Cardiac muscle cell (in vitro differentiated cells and primary cell): ENCODE measurements around the gene CSNK2A1. TPM values are rescaled to one million over a fixed set of nuclear protein-coding genes. Genes with fewer than 3 reads are reported as not detected.

Experiments
- DNase-seq, 2 donors: peaks; one replicate each; pipeline versions ENCODE4 v3.0.0 to v3.0.0-alpha.2; 2010 to 2017; ENCODE audit warnings: low read depth in 1 of 2, low spot score in 1 of 2
- H3K27ac ChIP-seq: fragments of 200-600 bp; sonication (generic); 2 replicates; pipeline ENCODE4 v1.5.1; 2016
- H3K27me3 ChIP-seq: fragments of 200-600 bp; sonication (generic); 2 replicates; pipeline ENCODE4 v1.6.0; 2016; ENCODE audit warnings: control low read depth
- H3K36me3 ChIP-seq: fragments of 200-600 bp; sonication (generic); 2 replicates; pipeline ENCODE4 v1.5.1; 2016; ENCODE audit warnings: control low read depth
- H3K4me1 ChIP-seq: fragments of 200-600 bp; sonication (generic); 2 replicates; pipeline ENCODE4 v1.8.1; 2017; ENCODE audit warnings: low read depth, mild to moderate bottlenecking, mixed run types
- H3K4me3 ChIP-seq: fragments of 200-600 bp; sonication (generic); 2 replicates; pipeline ENCODE4 v1.5.1; 2016; ENCODE audit warnings: mild to moderate bottlenecking
- H3K9me3 ChIP-seq: fragments of 200-600 bp; sonication (generic); 2 replicates; pipeline ENCODE4 v1.5.1; 2017; ENCODE audit warnings: low read depth, mild to moderate bottlenecking, control low read depth
- polyA plus RNA-seq: library from polyadenylated mRNA; unstranded; fragments of >200 nt; fragmentation: Nextera tagmentation; extraction: Ambion mirVana; gene quantifications from 2 replicates; pipeline ENCODE4 v1.2.1, GENCODE V29; 2016
- total RNA-seq: library from RNA; depleted of rRNA; stranded (reverse); fragments of >200 nt; gene quantifications from 2 replicates; pipeline ENCODE4 v1.2.3, GENCODE V29; 2016
- TF ChIP-seq, protein P1 (sequence below): IDR thresholded peaks from 2 replicates; pipeline ENCODE4 v1.5.1; 2012; ENCODE audit warnings: low read depth, mild to moderate bottlenecking, low read length

CSNK2A1 gene
- total RNA-seq (126 and 189 TPM in 2 replicates), polyA plus RNA-seq (74.8 and 131 TPM in 2 replicates)

DNA sequence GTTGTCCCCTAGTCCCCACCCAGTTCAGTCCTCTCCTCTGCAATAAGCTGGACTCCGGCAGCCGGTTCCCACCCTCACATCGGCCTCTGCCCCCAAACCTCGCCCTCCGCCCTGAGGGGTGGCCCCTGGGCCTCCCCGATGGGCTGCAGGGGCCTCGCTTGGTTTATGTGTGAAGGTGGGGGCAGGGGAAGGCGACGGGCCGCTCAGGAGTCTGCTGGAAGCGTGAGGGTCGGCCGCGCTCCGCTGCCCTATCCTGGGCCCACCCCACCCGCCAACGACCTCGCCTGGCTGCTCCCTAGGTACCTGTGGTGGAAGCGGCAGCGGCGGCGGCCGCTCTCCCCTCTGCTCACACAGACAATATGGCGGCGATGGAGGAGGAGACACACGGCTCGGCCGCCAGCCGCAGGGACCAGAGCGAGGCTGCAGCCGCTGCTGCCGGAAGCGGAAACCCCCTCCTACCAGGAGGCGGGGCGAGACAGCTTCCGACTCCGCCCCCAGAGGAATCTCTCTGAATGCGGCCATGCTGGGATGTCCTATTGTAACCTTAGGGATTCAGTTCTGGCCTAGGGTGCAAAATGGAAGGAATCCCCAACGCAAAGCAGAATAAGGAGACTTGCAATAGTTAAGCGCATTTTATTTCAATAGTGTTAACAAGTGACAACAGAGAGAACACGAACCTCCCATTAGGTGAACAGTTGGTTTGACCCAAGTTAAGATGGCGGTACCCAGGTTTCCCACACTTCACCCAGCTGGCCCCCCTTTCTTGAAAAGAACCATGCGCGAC, at the start of gene CSNK2A1:
TSS of gene CSNK2A1 (minus strand) at position 422 of the 784 bp plus-strand sequence. CDS start 35,239 bp downstream, outside the sequence.
- TF ChIP-seq, protein P1, sequence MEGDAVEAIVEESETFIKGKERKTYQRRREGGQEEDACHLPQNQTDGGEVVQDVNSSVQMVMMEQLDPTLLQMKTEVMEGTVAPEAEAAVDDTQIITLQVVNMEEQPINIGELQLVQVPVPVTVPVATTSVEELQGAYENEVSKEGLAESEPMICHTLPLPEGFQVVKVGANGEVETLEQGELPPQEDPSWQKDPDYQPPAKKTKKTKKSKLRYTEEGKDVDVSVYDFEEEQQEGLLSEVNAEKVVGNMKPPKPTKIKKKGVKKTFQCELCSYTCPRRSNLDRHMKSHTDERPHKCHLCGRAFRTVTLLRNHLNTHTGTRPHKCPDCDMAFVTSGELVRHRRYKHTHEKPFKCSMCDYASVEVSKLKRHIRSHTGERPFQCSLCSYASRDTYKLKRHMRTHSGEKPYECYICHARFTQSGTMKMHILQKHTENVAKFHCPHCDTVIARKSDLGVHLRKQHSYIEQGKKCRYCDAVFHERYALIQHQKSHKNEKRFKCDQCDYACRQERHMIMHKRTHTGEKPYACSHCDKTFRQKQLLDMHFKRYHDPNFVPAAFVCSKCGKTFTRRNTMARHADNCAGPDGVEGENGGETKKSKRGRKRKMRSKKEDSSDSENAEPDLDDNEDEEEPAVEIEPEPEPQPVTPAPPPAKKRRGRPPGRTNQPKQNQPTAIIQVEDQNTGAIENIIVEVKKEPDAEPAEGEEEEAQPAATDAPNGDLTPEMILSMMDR, result no peak
- H3K27ac ChIP-seq, result peak within 1 kb of the TSS; percentile 90
- peak; percentile 98 for DNase-seq
- H3K27me3 ChIP-seq, result no peaks in the 10 kb centered on the region
- H3K36me3 ChIP-seq, result no peaks in the 10 kb centered on the region
- peak within 1 kb of the TSS; percentile 58 for H3K4me3 ChIP-seq
- no peaks in the 10 kb centered on the region for H3K4me1 ChIP-seq
- H3K9me3 ChIP-seq, result no peaks in the 10 kb centered on the region

DNA sequence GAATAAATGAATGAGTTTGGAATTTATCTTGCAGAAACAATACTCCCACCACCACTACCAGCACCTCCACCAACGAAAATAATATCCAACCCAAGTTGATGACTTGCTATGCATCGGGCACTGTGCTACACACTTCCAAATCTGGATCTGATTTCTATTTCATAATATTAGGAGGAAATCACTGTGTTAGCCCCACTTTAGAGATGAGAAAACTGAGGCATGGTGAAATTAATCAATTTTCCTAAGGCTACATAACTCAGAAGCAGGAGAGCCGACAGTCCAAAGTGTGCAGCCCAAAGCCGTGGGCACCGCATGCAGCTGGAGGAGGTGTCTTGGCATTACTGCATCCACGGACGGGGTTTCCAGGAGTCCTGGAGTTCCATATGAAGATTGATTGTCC, 48.9 kb upstream of the CSNK2A1 start:
- TF ChIP-seq, protein P1, result no peak
- DNase-seq, result no peak
- Histone ChIP-seq H3K27ac (no peak overlapping the region), H3K4me1 (no peaks in the 10 kb centered on the region), H3K36me3 (no peaks in the 10 kb centered on the region), H3K4me3 (no peak overlapping the region), H3K9me3 (no peaks in the 10 kb centered on the region), H3K27me3 (no peaks in the 10 kb centered on the region)

DNA sequence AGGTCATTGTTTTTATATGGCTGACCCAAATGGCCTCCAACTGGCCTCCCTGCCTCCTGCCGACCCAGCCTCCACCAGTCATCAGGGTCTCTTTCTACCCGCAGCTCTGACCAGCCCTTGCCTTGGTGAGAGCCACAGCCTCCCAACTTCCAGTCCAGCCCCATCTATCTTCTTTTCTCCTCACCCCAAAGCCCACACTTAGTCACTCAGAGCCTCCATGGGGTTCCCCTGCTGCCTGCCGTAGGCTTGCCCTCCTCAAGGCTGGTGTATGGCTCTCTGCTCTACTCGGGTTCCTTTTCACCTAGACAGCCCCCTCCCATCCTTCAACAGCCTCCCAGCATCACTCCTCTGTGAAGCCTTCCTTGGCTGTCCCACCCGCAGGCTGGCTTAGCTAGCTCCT, 48.4 kb upstream of the CSNK2A1 start:
- no peak overlapping the region for H3K27ac ChIP-seq
- TF ChIP-seq, protein P1, result no peak
- no peak for DNase-seq
- H3K4me1 ChIP-seq, result no peaks in the 10 kb centered on the region
- H3K9me3 ChIP-seq, result no peaks in the 10 kb centered on the region
- H3K4me3 ChIP-seq, result no peak overlapping the region
- no peaks in the 10 kb centered on the region for H3K27me3 ChIP-seq
- H3K36me3 ChIP-seq, result no peaks in the 10 kb centered on the region

DNA sequence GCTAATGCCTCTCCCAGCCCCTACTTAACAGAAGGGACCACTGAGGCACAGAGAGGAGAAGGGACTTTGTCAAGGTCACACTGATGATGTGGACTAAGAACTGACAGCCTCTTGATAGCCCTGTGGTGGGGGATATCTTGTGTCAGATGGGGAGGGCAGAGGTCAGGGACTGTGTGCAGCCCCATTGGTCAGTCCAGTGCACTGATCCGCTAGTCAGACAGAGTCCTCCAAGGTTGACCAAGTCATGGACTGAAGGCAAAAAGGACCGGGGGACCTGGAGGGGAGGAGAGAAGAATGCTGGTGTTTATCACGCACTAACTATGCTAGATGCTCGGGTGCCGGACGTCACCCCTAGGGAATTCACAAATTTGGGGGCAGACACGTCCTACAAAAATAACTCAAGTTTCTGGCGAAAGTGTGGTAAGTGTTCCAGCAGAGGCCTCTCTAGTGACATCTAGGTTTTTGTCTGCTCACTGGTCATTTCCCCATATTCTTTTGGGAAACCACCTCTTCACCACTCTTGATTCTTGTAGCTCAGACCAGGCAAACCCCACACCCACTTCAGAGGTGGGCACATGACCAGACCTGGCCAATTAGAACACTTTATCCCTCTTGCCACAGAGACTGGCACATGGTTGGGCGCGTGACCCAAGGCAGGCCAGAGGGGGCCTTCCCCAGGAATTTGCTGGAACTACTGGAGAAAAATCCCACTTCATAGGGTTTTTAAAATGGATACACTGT, 45.5 kb upstream of the CSNK2A1 start:
- no peak overlapping the region for H3K27ac ChIP-seq
- no peaks in the 10 kb centered on the region for H3K4me1 ChIP-seq
- TF ChIP-seq, protein P1, result no peak
- no peaks in the 10 kb centered on the region for H3K36me3 ChIP-seq
- no peaks in the 10 kb centered on the region for H3K9me3 ChIP-seq
- H3K27me3 ChIP-seq, result no peaks in the 10 kb centered on the region
- no peak overlapping the region for H3K4me3 ChIP-seq
- DNase-seq, result no peak

DNA sequence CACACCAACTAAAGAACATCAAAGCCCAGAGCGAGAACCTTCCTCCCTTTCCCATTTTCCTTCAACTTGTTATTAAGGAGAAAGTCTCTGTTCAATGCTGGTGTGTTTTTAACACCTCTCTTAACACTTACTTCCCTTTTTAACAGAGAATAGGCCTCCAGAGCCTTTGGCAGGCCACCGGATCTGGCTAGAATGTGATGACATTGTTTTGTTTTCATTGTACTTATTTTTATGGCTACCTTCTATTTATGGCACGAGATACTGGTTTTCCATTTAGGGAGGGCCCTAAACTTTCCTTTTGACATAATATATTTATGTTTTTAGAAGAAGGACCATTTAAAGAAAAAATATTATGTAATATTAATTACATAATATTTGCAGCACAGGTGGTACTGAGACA, 44.9 kb upstream of the CSNK2A1 start:
- DNase-seq, result no peak
- Histone ChIP-seq H3K4me3 (no peak overlapping the region), H3K27me3 (no peaks in the 10 kb centered on the region), H3K36me3 (no peaks in the 10 kb centered on the region), H3K27ac (no peak overlapping the region), H3K4me1 (no peaks in the 10 kb centered on the region), H3K9me3 (no peaks in the 10 kb centered on the region)
- TF ChIP-seq, protein P1, result no peak
